Epithelial cell of esophagus (primary cell): ENCODE data around the gene UNC45A.

ENCODE experiments used
- DNase-seq: peaks from one replicate; pipeline ENCODE4 v3.0.0; 2010; ENCODE audit warnings: low read depth
- H3K4me3 ChIP-seq: 2 replicates; pipeline ENCODE4 v1.5.1; 2011; ENCODE audit warnings: mild to moderate bottlenecking, low read length, control low read depth
- CTCF ChIP-seq: IDR thresholded peaks from 2 replicates; pipeline ENCODE4 v1.5.1; 2011; ENCODE audit warnings: low read depth, mild to moderate bottlenecking, low read length, control low read depth, inconsistent platforms; ENCODE audit not compliant: insufficient read depth; ENCODE audit errors: missing control alignments

UNC45A gene

GRCh38 chr15:91001209-91001608 is 66.1 kb downstream of the UNC45A start:
- no peak for TF ChIP-seq CTCF
- no peak for DNase-seq
- no peak overlapping the region for H3K4me3 ChIP-seq
